ENCODE results near the gene LUZP1.
"Not testable (repeated sequence)": the region's sequence is repeated elsewhere in the genome, so short reads cannot be mapped to it uniquely, and the experiment has no call there.

The LUZP1 gene

DNA sequence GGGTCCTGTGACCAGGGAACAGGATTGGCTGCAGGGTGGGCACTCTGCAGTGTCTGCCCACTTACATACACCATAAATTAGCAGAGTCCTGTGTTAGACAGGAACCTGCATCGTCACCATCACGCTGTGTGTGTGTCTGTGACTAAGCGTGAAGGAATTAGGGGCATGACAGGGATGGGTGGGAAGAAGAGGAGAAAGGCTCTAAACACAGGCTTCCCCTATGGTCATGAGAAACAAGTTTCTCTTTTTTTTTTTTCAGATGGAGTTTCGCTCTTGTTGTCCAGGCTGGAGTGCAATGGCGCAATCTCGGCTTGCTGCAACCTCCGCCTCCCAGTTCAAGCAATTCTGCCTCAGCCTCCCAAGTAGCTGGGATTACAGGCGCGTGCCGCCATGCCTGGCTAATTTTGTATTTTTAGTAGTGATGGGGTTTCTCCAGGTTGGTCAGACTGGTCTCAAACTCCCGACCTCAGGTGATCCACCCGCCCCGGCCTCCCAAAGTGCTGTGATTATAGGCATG, 20.3 kb upstream of the LUZP1 start:
- DNase-seq (ENCODE audit: low read depth in 2 of 2): not testable (repeated sequence)

- DNase-seq (ENCODE audit: low read depth in 2 of 2): no peak
Observed at GRCh38 chr1:23188434-23188884, 19.8 kb upstream of the LUZP1 start.

- no peak for DNase-seq (ENCODE audit: low read depth in 2 of 2)
Observed at GRCh38 chr1:23187637-23188036, 19.0 kb upstream of the LUZP1 start.

- no peak for DNase-seq (ENCODE audit: low read depth in 2 of 2)
Observed at GRCh38 chr1:23185381-23185780, 16.7 kb upstream of the LUZP1 start.

DNA sequence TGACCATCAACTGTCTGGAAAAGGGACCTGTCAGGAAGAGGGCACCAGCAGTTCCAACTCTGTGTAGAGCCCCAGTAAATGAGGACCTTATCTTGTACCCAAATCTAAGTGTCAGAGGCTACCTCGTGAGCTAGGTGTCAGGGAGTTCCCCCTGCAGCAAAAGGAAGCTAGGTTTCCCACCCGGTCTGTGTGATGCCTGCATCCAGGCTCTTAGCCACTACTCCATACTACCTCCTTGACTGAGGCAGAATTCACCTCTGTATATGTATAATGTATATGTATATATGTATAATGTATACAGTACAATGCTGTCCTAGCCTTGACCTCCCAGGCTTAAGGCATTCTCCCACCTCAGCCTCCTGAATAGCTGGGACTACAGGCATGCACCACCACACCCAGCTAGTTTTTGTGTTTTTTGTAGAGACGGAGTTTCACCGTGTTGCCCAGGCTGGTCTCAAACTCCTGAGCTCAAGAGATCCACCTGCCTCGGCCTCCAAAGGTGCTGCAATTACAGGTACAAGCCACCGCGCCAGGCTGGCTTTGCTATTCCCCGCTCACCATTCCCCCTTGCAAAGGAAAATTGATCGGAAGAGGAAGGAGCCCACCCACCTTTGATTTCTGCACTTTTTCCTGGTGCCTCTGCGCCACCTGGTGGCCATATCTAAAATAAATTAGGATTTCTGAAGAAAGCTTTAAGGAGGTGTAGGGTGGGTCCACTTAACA, 15.7 kb upstream of the LUZP1 start:
- DNase-seq (ENCODE audit: low read depth in 2 of 2): no peak

GRCh38 chr1:23179862-23180261, 11.2 kb upstream of the LUZP1 start:
- no peak for DNase-seq (ENCODE audit: low read depth in 2 of 2)

DNA sequence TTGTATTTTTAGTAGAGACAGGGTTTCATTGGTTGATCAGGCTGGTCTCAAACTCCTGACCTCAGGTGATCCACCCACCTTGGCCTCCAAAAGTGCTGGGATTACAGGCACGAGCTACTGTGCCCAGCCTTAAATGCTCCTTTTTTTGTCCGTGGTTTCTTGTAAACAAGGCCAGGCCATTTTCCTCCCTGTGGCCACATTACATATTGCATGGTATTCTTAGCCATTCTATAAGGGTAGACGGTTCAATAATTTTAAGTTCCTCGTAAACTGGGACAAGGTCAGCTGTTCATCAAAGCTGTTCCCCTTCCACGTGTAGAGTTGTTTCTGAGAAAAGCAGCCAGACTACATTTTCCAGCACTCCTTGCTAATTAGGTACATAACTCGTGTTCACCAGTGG, 10.3 kb upstream of the LUZP1 start:
- no peak for DNase-seq (ENCODE audit: low read depth in 2 of 2)

- no peak for DNase-seq (ENCODE audit: low read depth in 2 of 2)
Observed at GRCh38 chr1:23178414-23178813, 9.8 kb upstream of the LUZP1 start.

- DNase-seq (ENCODE audit: low read depth in 2 of 2): no peak
Observed at GRCh38 chr1:23177438-23178380, 9.1 kb upstream of the LUZP1 start.

DNA sequence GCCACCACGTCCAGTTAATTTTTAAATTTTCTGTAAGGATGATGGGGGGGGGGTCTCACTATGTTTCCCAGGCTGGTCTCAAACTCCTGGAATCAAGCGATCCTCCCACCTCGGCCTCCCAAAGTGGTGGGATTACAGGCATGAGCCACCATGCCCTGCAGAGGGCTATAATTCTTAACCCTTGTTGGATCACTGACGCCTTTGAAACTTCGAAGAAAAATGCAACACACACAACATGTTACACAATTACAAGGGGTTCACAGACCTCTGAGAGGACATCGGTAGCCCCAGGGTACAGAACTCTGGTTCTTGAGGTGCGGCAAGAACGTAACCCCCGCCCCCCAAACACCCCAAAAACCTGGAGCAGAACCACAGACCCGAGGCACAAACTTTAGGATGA, 8.4 kb upstream of the LUZP1 start:
- no peak for DNase-seq (ENCODE audit: low read depth in 2 of 2)

DNA sequence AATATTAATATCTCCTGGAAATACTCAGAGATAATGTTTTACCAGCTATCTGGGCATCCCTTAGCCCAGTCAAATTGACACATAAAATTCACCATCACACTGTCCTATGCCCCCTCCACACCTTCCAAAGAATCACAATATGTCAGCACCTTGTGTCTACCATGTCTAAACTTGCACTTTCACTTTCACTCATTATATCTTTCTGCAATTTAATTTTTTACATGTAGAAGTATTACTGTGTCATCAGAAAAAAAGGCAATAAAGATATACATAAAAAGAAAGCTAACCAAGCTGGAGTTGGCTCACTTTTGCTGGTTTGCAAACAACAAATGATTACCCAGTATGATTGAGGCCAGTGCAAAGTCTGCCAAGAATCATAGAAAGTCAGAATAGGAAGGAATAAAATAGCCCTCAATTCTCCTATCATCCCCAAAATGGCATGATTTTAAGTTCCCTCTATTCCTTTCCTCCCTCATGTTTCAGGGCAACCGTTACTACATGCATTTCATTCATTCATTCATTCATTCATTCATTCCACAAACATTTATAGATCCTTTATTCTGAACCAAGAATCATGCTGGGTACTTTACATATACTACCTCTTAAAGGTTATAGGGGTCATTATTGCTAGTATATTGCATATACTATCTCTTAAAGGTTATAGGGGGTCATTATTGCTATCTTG, 5.9 kb upstream of the LUZP1 start:
- no peak for DNase-seq (ENCODE audit: low read depth in 2 of 2)

GRCh38 chr1:23171181-23171755, 2.6 kb upstream of the LUZP1 start:
- DNase-seq (ENCODE audit: low read depth in 2 of 2): no peak

DNA sequence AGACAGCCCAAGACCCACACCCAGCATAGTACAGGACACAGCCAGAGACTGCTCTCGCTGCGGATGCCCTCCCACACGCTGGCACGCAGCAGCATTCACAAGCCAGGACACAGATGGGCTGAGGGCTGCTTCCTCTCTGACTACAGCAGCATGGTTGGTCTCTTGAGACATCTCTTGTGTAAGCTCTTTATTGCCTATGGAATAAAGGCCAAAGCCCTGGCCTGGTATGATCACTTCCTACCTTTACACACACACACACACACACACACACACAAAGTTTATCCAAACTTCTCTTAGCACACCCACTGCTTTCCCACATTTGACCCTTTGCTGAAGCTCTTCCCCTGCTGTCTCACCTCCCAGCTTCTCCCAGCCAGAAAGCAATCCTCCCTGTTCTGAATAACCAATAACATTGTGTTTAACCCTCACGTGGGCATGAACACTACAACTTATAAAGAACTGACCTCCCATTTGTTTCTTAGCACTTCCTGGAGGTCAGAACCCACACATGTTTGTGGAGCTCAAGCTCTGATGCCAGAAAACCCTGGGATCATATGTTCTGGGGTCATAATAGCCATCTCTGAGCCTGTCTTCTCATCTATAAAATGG, 1.2 kb upstream of the LUZP1 start:
- no peak for DNase-seq (ENCODE audit: low read depth in 2 of 2)

GRCh38 chr1:23169195-23169575, 529 bp upstream of the LUZP1 start:
- DNase-seq (ENCODE audit: low read depth in 2 of 2): no peak

DNA sequence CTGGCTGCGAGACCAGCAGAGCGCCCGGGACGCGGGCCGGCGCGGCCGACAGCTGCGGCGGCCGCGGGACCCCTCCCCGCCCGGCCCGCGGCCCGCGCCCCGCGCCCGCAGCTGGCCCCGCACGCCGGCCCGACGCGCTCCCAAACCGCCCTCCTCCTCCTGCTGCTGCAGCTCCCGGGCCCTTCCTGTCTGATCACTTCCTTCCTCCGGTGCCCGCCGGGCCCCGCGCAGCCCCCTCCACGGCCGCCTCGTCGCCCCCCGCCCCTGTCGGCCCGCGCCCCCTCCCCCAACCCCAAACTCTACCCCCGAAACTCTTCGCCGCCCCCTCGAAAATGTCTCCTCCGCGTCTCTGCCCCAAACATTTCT, 594 bp downstream of the LUZP1 start:
- DNase-seq (ENCODE audit: low read depth in 2 of 2): no peak

- DNase-seq (ENCODE audit: low read depth in 2 of 2): no peak
Observed at GRCh38 chr1:23167353-23168078, 1.1 kb downstream of the LUZP1 start.

DNA sequence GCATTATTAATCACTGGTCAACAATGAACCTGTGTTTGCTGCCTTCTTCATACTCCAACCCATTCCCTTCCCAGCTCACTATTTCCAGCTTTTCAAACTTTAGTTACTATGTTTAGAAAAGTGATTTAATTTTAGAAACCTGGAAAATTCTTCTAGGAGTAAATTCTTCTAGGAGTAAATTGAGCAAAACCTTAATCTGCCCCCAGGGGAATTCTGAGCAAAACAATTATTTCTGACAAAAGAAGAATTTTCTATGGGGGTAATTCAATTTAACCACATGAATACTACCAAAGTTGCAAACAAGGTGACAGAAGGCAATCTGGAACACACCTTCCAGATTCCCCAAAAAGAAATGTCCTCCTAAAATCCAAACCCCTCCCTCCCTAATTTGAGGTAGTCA, 1.8 kb downstream of the LUZP1 start:
- DNase-seq (ENCODE audit: low read depth in 2 of 2): no peak

DNA sequence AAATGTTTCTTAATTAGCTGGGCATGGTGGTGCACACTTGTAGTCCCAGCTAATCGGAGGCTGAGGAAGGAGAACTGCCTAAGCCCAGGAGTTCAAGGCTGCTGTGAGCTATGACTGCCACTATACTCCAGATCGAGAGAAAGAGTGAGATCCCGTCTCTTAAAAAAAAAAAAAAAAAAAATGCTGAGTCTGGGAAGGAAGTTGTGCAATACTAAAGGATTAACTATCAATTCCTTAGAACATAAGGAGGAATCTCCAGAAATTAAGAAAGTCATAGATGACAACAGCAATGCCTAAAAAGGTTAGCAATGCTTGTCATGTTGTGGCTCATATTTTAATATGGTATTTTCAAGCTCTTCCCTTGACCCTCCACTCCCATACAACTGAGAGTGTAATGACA, 5.3 kb downstream of the LUZP1 start:
- DNase-seq (ENCODE audit: low read depth in 2 of 2): no peak

- no peak for DNase-seq (ENCODE audit: low read depth in 2 of 2)
Observed at GRCh38 chr1:23159963-23160877, 8.4 kb downstream of the LUZP1 start.

DNA sequence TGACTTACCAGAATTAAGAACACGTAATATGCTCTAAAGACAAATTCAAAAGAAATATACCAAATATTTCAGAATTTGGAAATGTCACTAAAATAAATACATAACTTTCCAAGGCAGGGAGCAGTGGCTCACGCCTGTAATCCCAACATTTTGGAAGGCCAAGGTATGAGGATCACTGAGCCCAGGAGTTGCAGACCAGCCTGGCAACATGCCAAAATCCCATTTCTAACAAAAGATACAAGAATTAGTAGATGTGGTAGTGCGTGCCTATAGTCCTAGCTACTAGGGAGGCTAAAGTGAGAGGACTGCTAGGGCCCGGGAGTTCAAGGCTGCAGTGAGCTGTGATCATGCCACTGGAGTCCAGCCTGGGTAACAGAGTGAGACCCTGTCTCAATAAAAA, 11.7 kb downstream of the LUZP1 start:
- no peak for DNase-seq (ENCODE audit: low read depth in 2 of 2)
